Measurements from ENCODE around the gene ARL2BP. TPM values are rescaled to one million over a fixed set of nuclear protein-coding genes. Genes with fewer than 3 reads are reported as not detected.

The ARL2BP gene
- total and polyA plus RNA-seq, 2 of the 13 experiments (the other 11 are each of a cell fraction or from before 2014, with no cell fraction given), result 64.3 to 67.6 TPM

DNA sequence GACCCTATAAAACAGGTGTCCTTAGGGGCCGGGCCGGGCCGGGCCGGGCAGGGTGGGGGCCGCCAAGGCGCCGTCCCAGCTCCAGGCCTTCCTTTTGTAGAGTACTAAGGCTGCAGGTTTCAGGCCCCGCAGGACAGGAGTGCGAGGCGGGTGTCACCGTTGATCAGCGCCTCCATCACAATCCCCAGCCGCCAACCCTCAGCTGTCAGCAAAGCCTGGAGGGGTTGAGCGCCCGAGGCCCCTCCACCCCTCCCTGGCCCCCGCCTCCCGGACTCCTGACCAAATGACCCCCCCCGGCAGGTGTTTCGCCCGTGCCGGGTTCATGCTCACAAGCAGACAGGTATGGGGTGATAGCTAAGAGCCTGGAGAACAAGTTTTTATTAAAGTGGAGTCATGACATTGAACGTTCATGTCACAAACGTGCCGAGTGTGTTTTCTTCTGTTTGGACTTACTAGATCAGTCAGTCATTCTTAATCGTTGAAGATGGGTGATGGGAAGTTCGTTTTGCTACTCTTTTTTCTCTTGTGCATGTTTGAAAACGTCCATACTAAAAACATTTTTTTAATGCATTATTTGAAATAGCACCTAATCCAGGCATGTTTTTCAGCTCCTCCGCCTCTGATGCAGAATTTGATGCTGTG lies 534 bp downstream of the ARL2BP start (continued):
- TF ChIP-seq NPAS2 (CRISPR knock-in tag; IDR thresholded peaks at IDR 0.05; ENCODE audit: borderline replicate concordance) (no peak), HDAC2 (CRISPR knock-in tag; IDR thresholded peaks at IDR 0.05) (no peak), ZNF230 (CRISPR knock-in tag; IDR thresholded peaks at IDR 0.05) (no peak), JDP2 (CRISPR knock-in tag; IDR thresholded peaks at IDR 0.05; ENCODE audit: borderline replicate concordance) (no peak), WIZ (CRISPR knock-in tag; IDR thresholded peaks at IDR 0.05) (no peak), RAD51 (IDR thresholded peaks at IDR 0.05; ENCODE audit: borderline replicate concordance) (no peak), KLF9 (CRISPR knock-in tag; IDR thresholded peaks at IDR 0.05; ENCODE audit: low read depth) (no peak), U2AF1 (optimal IDR thresholded peaks at IDR 0.05; ENCODE audit: low read depth, low read length) (no peak), TMF1 (CRISPR knock-in tag; IDR thresholded peaks at IDR 0.05; ENCODE audit: low read depth) (0 out of 2 replicates have a peak, but pooled peaks have one; percentile 0), HDAC1 (CRISPR knock-in tag; IDR thresholded peaks at IDR 0.05) (no peak), ZNF782 (CRISPR knock-in tag; IDR thresholded peaks at IDR 0.05; ENCODE audit: borderline replicate concordance) (0 out of 2 replicates have a peak, but pooled peaks have one; percentile 32), SP5 (CRISPR knock-in tag; IDR thresholded peaks at IDR 0.05; ENCODE audit: borderline replicate concordance, low read depth) (no peak), ZZZ3 (CRISPR knock-in tag; IDR thresholded peaks at IDR 0.05; ENCODE audit: borderline replicate concordance) (0 out of 2 replicates have a peak, but pooled peaks have one; percentile 9), ZNF160 (CRISPR knock-in tag; IDR thresholded peaks at IDR 0.05) (no peak; the same call in 1 of the 2 replicates), ZEB1 (IDR thresholded peaks at IDR 0.05; ENCODE audit: insufficient replicate concordance, low read depth) (peak; percentile 44), TEAD3 (CRISPR knock-in tag; optimal IDR thresholded peaks at IDR 0.05; ENCODE audit: borderline replicate concordance) (no peak), KLF11 (CRISPR knock-in tag; IDR thresholded peaks at IDR 0.05) (no peak), ZNF30 (CRISPR knock-in tag; IDR thresholded peaks at IDR 0.05) (no peak), HCFC1 (IDR thresholded peaks at IDR 0.05; ENCODE audit: low read depth, low read length) (no peak; the same call in 1 of the 2 replicates), MEIS2 (CRISPR knock-in tag; IDR thresholded peaks at IDR 0.05) (no peak), MEF2D (CRISPR knock-in tag; IDR thresholded peaks at IDR 0.05) (no peak)
- TF ChIP-seq, protein P1, sequence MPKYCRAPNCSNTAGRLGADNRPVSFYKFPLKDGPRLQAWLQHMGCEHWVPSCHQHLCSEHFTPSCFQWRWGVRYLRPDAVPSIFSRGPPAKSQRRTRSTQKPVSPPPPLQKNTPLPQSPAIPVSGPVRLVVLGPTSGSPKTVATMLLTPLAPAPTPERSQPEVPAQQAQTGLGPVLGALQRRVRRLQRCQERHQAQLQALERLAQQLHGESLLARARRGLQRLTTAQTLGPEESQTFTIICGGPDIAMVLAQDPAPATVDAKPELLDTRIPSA (CRISPR knock-in tag; IDR thresholded peaks at IDR 0.05; ENCODE audit: borderline replicate concordance), result peak; percentile 84; the same call in 1 of the 2 replicates
- TF ChIP-seq, protein P2, sequence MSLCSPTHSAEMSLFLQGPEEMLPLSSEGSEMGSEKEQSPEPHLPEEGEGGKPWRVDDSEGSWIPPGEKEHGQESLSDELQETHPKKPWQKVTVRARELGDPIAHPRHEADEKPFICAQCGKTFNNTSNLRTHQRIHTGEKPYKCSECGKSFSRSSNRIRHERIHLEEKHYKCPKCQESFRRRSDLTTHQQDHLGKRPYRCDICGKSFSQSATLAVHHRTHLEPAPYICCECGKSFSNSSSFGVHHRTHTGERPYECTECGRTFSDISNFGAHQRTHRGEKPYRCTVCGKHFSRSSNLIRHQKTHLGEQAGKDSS (CRISPR knock-in tag; IDR thresholded peaks at IDR 0.05; ENCODE audit: borderline replicate concordance, low read depth), result 0 out of 2 replicates have a peak, but pooled peaks have one; percentile 0
- TF ChIP-seq, protein P3, sequence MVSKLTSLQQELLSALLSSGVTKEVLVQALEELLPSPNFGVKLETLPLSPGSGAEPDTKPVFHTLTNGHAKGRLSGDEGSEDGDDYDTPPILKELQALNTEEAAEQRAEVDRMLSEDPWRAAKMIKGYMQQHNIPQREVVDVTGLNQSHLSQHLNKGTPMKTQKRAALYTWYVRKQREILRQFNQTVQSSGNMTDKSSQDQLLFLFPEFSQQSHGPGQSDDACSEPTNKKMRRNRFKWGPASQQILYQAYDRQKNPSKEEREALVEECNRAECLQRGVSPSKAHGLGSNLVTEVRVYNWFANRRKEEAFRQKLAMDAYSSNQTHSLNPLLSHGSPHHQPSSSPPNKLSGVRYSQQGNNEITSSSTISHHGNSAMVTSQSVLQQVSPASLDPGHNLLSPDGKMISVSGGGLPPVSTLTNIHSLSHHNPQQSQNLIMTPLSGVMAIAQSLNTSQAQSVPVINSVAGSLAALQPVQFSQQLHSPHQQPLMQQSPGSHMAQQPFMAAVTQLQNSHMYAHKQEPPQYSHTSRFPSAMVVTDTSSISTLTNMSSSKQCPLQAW (CRISPR knock-in tag; IDR thresholded peaks at IDR 0.05), result peak; percentile 65
- TF ChIP-seq, protein P4, sequence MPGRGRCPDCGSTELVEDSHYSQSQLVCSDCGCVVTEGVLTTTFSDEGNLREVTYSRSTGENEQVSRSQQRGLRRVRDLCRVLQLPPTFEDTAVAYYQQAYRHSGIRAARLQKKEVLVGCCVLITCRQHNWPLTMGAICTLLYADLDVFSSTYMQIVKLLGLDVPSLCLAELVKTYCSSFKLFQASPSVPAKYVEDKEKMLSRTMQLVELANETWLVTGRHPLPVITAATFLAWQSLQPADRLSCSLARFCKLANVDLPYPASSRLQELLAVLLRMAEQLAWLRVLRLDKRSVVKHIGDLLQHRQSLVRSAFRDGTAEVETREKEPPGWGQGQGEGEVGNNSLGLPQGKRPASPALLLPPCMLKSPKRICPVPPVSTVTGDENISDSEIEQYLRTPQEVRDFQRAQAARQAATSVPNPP (CRISPR knock-in tag; IDR thresholded peaks at IDR 0.05), result peak; percentile 0; the same call in 1 of the 2 replicates
- TF ChIP-seq, protein P5, sequence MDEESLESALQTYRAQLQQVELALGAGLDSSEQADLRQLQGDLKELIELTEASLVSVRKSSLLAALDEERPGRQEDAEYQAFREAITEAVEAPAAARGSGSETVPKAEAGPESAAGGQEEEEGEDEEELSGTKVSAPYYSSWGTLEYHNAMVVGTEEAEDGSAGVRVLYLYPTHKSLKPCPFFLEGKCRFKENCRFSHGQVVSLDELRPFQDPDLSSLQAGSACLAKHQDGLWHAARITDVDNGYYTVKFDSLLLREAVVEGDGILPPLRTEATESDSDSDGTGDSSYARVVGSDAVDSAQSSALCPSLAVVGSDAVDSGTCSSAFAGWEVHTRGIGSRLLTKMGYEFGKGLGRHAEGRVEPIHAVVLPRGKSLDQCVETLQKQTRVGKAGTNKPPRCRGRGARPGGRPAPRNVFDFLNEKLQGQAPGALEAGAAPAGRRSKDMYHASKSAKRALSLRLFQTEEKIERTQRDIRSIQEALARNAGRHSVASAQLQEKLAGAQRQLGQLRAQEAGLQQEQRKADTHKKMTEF (CRISPR knock-in tag; IDR thresholded peaks at IDR 0.05), result 0 out of 2 replicates have a peak, but pooled peaks have one; percentile 0
